Measurements from ENCODE around the gene EXOC3.

The EXOC3 gene

GRCh38 chr5:464843-465590 is 22.0 kb downstream of the EXOC3 start:
- ChIA-PET POLR2A (no interaction called here), CTCF (interaction anchor here (0.6 kb wide), 1 partner anchor 706 kb away, joined by 3 read pairs; no protein-coding TSS in a partner anchor)
- DNase-seq (ENCODE audit: extremely low spot score), result no peak
- TF ChIP-seq FOXK2 (IDR thresholded peaks at IDR 0.05), result no peak
- TF ChIP-seq BHLHE40 (IDR thresholded peaks at IDR 0.05; ENCODE audit: borderline replicate concordance), result no peak
- TF ChIP-seq HDGF (IDR thresholded peaks at IDR 0.05; ENCODE audit: borderline replicate concordance), result no peak
- TF ChIP-seq LEF1 (IDR thresholded peaks at IDR 0.05; ENCODE audit: borderline replicate concordance), result no peak
- TF ChIP-seq FOXA1 (IDR thresholded peaks at IDR 0.05), result no peak

- DNase-seq (ENCODE audit: extremely low spot score), result no peak
- ChIA-PET CTCF (no interaction called here), POLR2A (no interaction called here)
- TF ChIP-seq ZNF384 (IDR thresholded peaks at IDR 0.05) (no peak), PKNOX1 (IDR thresholded peaks at IDR 0.05) (no peak), SUZ12 (IDR thresholded peaks at IDR 0.05) (no peak), FOXM1 (IDR thresholded peaks at IDR 0.05; ENCODE audit: borderline replicate concordance) (no peak), HDGF (IDR thresholded peaks at IDR 0.05; ENCODE audit: borderline replicate concordance) (no peak), TARDBP (IDR thresholded peaks at IDR 0.05) (no peak), ELF4 (IDR thresholded peaks at IDR 0.05) (no peak), FOXK2 (IDR thresholded peaks at IDR 0.05) (no peak), SP1 (IDR thresholded peaks at IDR 0.05) (no peak), L3MBTL2 (conservative IDR thresholded peaks at IDR 0.05) (no peak), CTBP1 (IDR thresholded peaks at IDR 0.05; ENCODE audit: borderline replicate concordance) (no peak)
Observed at GRCh38 chr5:465591-466403, 22.8 kb downstream of the EXOC3 start.

DNA sequence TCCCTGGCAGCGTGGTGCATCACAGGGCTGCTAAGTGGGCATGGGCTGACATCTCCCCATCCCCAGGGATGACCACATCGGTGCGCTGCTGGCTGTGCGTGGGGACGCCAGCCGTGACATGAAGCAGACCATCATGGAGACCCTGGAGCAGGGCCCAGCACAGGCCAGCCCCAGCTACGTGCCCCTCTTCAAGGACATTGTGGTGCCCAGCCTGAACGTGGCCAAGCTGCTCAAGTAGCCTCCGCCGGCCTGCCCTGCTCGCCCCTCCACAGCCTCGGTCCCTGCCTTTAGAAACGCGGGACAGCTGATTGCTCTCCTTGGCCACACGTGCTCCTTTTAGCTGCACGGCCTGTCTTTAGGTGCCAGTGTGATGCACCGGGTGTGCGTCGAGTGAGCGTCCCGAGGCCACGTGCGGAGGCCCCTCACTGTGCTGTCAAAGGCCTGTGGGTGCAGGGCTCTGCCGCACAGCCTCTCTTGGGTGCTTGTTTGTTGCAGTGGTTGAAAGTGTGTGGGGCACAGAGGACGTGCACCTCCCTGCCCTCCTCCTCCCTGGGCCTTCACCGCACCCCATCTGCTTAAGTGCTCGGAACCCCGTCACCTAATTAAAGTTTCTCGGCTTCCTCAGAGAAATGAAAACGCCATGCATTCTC is 23.8 kb downstream of the EXOC3 start:
- ChIA-PET CTCF (no interaction called here), POLR2A (no interaction called here)
- TF ChIP-seq SP1 (IDR thresholded peaks at IDR 0.05) (no peak), ELF4 (IDR thresholded peaks at IDR 0.05) (no peak), ARNT (IDR thresholded peaks at IDR 0.05) (no peak), LEF1 (IDR thresholded peaks at IDR 0.05; ENCODE audit: borderline replicate concordance) (no peak), CTBP1 (IDR thresholded peaks at IDR 0.05; ENCODE audit: borderline replicate concordance) (no peak)
- no peak for DNase-seq (ENCODE audit: extremely low spot score)

DNA sequence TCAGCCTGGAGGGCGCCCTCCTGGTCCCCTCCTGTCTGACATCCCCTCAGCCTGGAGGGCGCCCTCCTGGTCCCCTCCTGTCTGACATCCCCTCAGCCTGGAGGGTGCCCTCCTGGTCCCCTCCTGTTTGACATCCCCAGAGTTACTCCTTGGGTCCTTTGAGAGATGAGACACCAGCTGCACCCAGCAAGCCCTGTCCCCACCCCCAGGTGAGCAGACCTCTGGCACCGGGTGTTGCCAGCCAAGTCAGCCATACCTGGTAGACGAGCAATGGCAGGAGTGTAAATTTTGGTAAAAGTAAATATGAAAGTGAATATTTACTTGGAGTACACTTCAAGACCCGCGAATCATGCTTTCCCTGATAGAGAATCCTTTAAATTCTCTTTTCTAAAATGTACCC is 25.4 kb downstream of the EXOC3 start:
- no peak for DNase-seq (ENCODE audit: extremely low spot score)
- ChIA-PET CTCF (no interaction called here), POLR2A (no interaction called here)
- TF ChIP-seq NFRKB (IDR thresholded peaks at IDR 0.05) (no peak), FOXM1 (IDR thresholded peaks at IDR 0.05; ENCODE audit: borderline replicate concordance) (no peak), SP1 (IDR thresholded peaks at IDR 0.05) (no peak), SUZ12 (IDR thresholded peaks at IDR 0.05) (no peak), ELF4 (IDR thresholded peaks at IDR 0.05) (no peak), FOXK2 (IDR thresholded peaks at IDR 0.05) (no peak), PKNOX1 (IDR thresholded peaks at IDR 0.05) (no peak), L3MBTL2 (conservative IDR thresholded peaks at IDR 0.05) (no peak), HDGF (IDR thresholded peaks at IDR 0.05; ENCODE audit: borderline replicate concordance) (no peak), TARDBP (IDR thresholded peaks at IDR 0.05) (no peak), FOXA1 (IDR thresholded peaks at IDR 0.05) (no peak), CTBP1 (IDR thresholded peaks at IDR 0.05; ENCODE audit: borderline replicate concordance) (no peak), LEF1 (IDR thresholded peaks at IDR 0.05; ENCODE audit: borderline replicate concordance) (no peak), ARNT (IDR thresholded peaks at IDR 0.05) (no peak)

- CTCF ChIA-PET, result interaction anchor here (1.3 kb wide), 1 partner anchor 23 kb away, joined by 5 read pairs; no protein-coding TSS in a partner anchor
- TF ChIP-seq SUZ12 (IDR thresholded peaks at IDR 0.05), result no peak
- TF ChIP-seq FOXK2 (IDR thresholded peaks at IDR 0.05), result no peak
- TF ChIP-seq TARDBP (IDR thresholded peaks at IDR 0.05), result no peak
- TF ChIP-seq L3MBTL2 (conservative IDR thresholded peaks at IDR 0.05), result no peak
- TF ChIP-seq HDGF (IDR thresholded peaks at IDR 0.05; ENCODE audit: borderline replicate concordance), result no peak
- no peak for TF ChIP-seq ELF4 (IDR thresholded peaks at IDR 0.05)
- TF ChIP-seq LEF1 (IDR thresholded peaks at IDR 0.05; ENCODE audit: borderline replicate concordance), result no peak
- no peak for TF ChIP-seq BHLHE40 (IDR thresholded peaks at IDR 0.05; ENCODE audit: borderline replicate concordance)
- TF ChIP-seq SP1 (IDR thresholded peaks at IDR 0.05), result no peak
- TF ChIP-seq ZNF384 (IDR thresholded peaks at IDR 0.05), result no peak
- no peak for TF ChIP-seq NFRKB (IDR thresholded peaks at IDR 0.05)
- DNase-seq (ENCODE audit: extremely low spot score), result no peak
- POLR2A ChIA-PET, result interaction anchor here (1.7 kb wide), 1 partner anchor 24 kb away, joined by 4 read pairs; no protein-coding TSS in a partner anchor
Observed at GRCh38 chr5:469752-470483, 26.9 kb downstream of the EXOC3 start.
